NCI-H2081 treated with DMSO at 0.1 percent for 48 hours (cell line): ENCODE data around the gene MAP1LC3B.

Experiments
- DNase-seq: peaks from one replicate; lab custom pipeline; 2025; lab: John Stamatoyannopoulos, UW

Gene MAP1LC3B

DNA sequence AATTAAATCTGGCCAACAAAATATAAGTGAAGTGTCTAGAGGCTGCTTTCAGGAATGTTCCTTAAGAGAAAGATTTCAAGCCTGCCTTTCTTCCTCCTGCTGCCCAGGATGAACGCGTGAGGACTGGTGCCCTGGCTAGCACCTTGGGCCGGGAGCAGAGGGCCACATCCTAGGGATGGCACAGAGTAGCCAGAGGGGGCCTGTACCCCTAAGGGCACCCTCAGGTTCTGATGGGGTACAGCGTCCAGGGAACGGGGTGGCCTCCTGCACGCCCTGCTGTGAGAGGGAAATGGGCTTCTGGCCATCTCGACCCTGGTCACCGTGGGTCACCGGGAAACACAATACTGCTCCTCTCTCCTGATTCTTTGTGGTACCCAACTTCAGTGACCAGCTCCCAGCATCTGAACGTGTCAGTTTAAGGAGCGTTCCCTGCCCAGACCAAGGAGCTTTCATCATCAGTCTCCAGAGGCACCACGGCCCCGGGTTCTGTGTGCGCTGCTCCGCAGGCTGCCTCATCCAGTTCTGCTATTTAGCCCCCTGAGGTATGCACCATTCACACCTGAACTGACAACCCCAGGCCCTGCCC, 40.3 kb downstream of the MAP1LC3B start:
- no peak for DNase-seq

DNA sequence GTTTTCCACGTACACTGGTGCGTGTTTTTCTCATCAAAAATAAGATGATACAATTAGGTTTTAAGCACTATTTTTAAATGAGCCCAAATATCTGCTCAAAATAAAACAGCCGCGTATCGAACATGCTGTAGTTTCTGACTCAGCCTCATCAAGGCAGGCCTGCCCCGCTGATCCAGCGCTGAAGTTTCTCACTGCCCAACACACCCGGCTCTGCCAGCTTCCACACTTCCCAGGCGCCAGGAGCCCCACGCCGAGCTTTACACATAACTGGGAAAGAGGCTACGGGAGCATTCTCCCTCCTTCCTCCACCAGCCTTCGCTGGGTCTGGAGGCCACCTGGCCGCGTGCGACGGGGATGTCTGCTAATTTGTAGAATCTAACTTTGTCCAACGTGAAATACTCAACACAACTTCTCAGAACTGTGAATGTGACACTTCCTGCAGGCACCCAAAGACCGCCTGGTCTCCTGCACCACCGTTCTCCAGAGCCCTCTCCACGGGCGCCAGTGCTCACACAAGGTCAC, 42.1 kb downstream of the MAP1LC3B start:
- no peak for DNase-seq

DNA sequence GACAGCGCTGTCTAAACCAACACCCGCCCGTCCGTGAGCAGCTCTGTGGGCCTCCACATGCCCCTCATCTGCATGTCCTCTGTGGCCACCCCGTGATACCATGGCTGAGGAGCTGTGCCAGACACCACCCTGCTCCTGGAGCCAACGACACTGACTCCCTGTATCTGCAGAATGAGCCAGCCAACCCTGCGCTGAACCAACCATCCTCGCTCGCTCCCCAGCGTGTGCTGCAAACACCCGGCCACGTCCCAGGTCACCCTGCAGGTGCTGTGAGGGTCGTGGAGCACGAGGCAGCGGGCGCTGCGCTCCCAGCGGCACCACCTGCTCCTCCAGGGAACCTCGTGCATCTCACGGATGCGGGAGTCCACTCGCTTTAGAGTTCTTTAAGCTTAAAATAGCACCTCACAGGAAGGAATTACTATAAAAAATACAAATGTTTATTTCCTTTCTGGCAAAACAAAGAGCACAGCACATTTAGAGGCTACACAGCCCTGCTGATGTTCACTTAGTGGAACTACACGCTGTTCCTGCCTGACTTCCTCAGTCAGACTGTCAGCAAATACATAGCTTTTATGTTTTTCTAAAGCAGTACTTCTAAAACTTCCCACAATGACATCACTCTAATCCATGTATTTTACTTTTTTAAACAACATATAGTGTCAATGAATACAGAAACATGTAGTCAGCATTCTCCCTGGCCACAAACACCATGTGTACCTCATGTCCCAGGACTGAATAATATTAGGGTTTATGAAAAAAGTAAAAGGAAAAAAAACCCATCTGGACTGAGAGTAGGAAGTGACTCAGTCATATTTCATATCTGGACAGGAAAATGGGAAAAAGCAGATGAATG, 43.5 kb downstream of the MAP1LC3B start:
- no peak for DNase-seq

DNA sequence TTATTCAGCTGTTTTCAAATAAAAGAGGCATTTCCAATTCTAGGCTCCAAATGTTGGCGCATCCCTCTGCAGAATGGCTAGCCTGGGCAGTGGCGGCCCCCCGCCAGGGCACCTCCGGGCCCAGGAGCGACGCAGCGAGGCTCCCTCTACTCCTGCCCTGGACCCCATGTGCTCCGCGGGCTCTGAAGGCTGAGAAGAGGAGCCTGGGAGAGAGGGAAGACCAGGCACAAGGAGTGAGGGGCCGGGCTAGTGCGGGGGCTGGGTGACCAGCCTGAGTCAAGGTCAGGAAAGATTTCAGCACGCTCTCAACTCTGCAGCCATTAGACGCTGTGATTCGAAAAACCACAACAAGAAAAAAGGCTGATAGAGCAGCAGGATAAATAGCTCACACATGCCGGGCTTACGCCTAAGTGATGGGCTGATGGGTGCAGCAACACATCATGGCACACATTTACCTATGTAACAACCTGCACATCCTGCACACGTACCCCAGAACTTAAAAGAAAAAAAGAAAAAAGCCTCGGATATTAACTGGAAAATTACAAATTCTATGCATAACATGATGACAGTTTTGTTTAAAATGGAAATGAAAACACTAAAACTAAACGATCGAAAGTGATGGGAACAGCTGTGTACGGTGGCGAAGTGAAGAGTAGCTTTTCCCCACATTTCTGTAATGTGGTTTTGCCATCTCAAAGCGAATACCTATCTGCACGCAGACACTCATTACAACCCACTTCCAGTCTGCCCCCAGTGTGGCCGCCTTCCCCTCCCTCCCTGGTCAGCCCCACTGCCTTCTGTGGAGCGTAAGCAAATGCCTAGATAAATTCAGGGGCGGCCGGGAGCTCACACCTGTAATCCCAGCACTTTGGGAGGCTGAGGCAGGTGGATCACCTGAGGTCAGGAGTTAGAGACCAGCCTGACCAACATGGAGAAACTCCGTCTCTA, 44.4 kb downstream of the MAP1LC3B start:
- no peak for DNase-seq

DNA sequence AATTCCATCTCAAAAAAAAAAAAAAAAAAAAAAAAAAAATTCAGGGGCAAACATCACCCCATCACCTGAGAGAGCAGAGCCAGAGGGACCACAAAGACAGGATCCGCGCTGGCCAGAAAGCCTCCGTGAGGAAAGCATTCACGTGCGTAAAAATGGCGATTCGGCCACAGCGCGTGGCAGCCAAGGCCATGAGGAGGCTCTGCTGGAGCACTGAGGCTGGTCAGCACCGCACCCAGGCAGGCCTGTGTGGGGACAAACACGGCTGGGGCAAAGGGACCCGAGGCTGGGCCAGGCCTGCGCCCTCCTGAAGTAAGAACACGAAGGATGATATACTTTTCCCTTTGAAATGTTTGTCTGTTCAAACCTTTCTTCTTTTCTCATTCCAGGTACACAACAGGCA, 45.2 kb downstream of the MAP1LC3B start:
- no peak for DNase-seq

DNA sequence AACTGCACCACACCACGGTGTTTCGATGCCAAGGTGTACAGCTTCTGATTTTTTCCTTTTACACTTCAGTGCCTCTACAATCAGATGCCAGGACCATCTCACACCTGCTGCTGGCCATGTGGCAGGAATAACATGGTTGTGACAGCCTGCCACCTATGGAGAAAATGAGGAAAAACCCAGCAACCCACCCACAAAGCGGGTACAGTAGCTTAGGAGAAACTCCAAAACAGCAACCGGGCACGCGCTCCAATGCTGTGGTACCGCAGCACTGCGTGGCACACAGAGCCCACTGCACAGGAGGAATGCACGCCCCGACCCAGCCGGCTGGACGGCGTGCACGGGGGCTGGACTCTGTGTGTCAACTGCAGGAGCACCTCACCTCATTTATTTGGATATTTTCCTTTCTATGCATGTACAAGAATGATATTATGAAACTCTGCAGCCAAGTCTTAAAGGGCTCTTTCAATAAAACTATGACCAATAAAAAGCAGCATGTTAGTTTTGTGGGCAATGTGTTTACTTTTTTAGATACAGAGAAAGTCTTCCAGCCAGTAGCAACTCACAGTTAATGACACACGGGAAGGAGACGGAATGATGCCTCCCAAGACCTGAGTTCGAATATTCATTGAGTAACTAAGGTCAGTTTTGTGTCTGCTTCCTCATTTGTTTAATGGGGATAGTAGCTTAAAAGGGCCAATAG, 45.9 kb downstream of the MAP1LC3B start:
- no peak for DNase-seq

DNA sequence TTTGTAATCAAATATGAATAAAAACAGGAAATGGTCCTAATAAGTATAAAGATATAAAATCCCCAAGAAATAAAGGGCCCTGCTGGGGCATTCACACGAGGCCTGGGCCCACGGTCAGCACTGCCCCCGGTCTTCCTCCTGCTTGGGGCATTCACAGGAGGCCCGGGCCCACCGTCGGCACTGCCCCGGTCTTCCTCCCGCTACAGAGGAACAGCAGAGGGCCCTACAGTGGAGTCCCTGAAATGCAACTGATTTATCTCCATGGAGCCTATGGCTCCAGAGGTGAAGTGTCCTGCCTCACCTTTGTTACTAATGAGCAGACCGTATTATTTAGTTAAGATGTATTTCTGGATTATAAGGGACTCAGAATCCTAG, 46.5 kb downstream of the MAP1LC3B start:
- no peak for DNase-seq

DNA sequence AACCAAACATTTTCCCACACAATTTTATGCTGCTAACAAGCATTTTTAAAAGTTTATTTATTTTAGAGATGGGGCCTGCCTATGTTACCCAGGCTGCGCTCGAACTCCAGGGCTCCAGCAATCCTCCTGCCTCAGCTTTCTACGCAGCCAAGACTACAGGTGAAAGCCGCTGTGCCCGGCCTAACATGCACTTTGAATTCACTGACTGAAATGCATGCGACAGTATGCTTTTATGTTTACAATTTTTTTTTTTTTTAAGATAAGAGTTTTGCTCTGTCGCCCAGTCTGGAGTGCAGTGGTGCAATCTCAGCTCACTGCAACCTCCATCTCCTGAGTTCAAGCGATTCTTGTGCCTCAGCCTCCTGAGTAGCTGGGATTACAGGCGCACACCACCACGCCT, 47.8 kb downstream of the MAP1LC3B start:
- no peak for DNase-seq

DNA sequence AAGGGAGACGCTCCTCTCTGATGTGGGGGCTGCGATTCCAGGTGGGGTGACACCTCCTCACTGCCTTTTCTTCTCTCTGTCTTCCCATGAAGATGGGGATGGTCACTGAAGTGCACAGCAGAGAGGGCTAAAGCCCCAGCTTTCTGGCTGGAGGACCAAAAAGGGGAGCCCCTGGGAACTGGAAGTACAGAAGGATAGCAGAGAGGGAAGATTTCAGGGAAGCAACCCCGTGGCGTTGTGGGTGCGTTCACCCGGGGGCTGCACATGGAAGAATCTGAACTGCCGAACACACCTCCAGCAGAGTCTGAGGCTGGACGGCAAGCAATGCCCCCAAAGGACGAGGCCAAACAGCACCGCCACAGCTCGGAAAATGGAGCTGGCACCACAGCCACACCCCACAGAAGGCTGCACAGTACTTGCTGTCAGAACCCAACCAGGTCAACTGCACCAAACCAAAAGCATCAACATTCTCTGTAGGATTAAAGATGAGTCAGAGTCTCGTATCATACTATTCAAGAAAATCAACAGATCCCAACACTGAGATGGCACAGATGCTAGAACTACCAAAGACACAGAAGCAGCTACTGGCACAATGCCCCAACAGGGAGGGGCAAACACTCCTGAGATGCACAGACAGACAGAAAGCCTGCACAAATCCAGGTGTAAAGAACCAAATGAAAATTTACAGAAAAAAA, 49.9 kb downstream of the MAP1LC3B start:
- no peak for DNase-seq

DNA sequence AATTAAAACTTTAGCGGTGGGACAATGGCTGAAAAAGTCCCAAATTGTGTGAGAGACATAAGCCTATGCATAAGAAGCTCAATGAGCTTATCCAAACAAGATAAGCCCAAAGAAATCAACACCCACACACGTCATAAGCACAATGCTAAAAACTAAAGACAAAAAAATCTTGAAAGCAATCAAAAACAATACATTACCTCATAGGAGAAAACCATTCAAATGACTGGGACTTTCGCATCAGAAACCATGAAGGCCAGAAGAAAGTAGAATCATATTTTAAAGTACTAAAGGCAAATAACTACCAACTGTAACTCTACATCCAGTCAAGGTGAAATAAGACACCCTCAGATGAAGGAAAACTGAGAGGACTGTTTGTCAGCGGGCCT, 50.4 kb downstream of the MAP1LC3B start:
- no peak for DNase-seq

DNA sequence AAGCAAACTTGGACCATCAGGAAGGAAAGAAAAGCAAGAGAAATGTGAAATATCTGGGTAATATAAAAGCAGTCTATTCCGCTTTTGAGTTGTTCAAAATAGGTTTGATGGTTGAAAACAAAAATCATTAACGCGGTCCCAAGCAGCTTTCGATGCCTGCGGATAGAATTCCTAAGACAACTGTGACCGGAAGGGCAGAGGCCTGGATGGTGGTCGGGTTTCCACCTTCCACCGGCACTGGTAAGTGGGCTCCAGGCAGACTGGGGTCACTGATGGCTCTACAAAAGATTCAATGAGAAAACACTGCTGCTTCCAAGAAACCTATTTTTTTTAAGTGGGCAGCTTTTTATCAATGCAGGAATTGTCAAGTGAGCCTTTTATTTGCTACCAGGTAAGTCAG, 50.9 kb downstream of the MAP1LC3B start:
- no peak for DNase-seq

DNA sequence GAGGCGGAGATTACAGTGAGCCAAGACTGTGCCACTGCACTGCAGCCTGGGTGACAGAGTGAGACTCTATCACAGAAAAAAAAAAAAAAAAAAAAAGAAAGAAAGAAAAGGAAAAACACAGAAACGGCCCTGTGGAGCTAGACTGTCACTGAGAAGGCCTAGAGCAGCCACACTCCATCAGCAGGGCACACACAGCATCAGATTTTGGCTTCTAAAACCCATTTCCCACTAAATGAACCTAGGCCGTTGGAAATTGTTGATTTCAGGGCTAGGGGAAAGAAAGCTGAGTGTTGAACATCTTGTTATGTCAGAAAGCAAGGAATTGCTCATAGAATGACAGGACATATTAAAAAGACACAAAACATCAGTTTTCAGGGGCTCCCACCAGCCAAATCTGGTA, 51.8 kb downstream of the MAP1LC3B start:
- no peak for DNase-seq

DNA sequence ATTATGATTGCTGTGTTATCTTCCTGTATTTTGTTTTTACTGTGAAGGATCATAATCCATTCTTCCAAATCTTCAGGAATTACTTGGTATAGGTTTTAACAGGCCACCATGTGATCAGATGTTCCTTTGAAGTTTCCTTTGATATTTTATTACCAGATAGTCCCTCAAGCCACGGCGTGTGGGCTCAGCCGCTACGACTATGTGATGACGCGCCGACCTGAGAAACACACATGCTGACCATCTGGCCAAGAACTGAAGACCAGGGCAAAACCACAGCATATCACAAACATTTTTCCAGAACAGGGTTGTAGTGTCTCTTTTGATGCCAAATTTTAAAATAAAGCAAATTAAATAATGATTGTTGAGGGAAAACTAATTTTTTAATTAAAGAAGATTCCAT, 53.4 kb downstream of the MAP1LC3B start:
- no peak for DNase-seq

DNA sequence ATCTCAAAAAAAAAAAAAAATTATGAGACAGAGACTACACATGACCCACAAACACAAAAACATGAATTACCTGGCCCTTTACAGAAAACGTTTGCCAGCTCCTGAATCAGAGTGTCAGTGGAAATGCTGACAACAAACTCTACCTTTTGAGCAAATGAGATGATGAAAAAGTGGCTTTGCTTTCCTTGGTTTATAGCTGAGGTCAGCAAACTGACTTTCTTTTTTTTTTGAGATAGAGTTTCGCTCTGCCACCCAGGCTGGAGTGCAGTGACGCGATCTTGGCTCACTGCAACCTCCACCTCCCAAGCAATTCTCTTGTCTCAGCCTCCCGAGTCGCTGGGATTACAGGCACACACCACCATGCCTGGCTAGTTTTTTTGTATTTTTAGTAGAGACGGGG, 54.3 kb downstream of the MAP1LC3B start:
- DNase-seq: no peak

DNA sequence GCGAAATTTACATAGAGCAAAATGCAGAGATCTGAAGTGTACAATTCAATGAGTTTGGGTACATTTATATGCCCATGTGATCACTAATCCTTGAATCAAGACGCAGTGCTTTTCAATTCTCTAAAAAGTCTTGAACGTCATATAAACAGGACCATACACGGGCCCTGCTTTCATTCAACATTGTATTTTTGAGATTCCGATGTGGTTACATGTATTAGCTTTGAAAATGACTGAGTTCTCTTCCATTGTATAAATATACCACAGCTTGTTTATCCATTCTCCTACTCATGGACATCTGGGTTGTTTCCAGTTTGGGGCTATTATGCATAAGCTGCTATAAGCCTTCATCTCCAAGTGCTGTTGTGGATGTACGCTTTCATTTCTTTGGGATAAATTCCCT, 55.2 kb downstream of the MAP1LC3B start:
- no peak for DNase-seq

DNA sequence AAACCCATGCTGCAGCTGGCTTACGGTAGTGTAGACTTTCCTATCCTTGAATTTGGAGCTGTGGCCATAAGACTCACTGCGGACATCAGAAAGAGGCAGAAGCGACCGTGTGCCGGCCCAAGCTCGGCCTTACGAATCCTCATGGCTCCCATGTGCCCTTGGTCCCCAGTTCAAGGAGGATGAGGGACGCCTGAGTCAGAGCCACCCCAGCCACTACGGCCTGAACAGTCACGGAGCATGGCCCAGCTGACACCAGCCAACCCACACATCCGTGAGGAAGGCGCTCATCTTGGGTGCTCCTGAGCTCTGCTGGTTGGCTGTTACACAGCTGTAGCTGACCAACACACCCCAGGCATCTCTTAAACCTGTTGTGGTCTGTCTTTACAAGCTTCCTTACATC, 56.7 kb downstream of the MAP1LC3B start:
- DNase-seq: no peak

DNA sequence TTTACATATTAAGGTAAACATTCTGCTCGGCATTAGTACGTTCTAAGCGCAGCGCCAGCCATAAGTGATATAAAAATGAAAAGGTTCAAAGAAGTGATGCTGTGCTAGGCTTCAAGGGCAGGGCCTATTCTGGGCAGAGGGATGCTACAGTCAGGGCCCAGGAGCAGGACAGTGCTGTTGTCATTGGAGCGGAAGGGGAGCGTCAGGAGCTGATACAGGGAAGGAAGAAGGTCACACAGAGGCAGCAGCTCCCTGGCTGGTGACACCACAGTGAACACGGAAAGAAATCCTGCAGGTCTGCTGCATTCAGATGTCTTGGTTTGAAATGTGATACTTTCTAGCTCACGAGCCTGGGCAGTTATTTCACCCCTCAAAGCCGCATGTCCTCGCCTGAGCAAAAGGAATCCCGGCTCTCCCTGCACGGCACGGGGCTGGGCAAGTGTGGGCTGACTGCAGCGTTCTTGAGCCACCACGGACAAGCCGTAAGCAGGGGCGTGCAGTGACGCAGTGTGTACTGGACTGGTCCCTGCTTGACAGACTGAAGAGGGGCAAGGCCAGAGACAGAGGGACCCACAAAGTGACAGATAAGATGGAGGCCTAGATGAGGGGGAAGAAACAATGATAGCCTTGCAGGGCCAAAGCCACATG, 59.6 kb downstream of the MAP1LC3B start:
- no peak for DNase-seq

DNA sequence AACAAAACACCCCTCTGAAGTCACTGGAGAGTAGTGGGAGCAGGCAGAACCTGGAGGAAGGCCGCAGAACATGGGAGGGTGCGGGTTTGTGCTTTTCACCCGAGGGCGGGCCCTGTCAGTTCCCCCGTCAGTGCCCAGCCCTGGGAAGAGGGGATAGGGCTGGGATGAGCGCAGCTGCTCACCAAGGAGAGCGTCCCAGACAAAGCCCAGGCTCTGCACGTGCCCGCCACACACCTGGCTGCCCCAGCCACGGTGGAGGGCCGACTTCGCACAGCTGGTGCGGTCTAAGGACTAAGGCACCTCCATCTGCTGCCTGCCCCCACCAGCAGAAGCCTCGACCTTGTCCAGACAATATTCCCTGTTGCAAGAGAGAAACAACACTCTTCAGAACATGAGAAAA, 61.2 kb downstream of the MAP1LC3B start:
- DNase-seq: no peak
